ENCODE data around the gene EPX.
"Not testable (repeated sequence)": the region's sequence is repeated elsewhere in the genome, so short reads cannot be mapped to it uniquely, and the experiment has no call there.

EPX gene, protein sequence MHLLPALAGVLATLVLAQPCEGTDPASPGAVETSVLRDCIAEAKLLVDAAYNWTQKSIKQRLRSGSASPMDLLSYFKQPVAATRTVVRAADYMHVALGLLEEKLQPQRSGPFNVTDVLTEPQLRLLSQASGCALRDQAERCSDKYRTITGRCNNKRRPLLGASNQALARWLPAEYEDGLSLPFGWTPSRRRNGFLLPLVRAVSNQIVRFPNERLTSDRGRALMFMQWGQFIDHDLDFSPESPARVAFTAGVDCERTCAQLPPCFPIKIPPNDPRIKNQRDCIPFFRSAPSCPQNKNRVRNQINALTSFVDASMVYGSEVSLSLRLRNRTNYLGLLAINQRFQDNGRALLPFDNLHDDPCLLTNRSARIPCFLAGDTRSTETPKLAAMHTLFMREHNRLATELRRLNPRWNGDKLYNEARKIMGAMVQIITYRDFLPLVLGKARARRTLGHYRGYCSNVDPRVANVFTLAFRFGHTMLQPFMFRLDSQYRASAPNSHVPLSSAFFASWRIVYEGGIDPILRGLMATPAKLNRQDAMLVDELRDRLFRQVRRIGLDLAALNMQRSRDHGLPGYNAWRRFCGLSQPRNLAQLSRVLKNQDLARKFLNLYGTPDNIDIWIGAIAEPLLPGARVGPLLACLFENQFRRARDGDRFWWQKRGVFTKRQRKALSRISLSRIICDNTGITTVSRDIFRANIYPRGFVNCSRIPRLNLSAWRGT

DNA sequence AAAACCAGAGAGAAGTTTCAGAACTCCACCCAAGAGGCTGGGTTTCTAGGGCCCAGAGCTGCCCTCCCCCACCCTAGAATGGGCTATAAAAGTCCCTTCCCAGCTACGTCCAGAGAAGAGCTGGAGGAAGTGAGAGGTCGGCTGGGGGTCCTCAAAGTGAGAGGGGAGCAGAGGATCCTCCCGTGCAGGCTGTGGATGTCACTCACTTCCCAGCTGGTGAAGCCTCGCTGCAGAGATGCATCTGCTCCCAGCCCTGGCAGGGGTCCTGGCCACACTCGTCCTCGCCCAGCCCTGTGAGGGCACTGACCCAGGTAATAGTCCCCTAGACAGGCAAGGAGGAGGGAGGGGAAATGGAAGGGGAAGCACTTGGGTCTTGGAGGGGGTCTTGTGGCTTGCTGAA lies at the start of gene EPX:
TSS of gene EPX (plus strand) at position 115 of the 400 bp plus-strand sequence. CDS start at position 236, 121 bp downstream.
- no peak for DNase-seq

- not testable (repeated sequence) for DNase-seq
Measured at GRCh38 chr17:58143335-58143734, 49.2 kb upstream of the EPX start.

DNA sequence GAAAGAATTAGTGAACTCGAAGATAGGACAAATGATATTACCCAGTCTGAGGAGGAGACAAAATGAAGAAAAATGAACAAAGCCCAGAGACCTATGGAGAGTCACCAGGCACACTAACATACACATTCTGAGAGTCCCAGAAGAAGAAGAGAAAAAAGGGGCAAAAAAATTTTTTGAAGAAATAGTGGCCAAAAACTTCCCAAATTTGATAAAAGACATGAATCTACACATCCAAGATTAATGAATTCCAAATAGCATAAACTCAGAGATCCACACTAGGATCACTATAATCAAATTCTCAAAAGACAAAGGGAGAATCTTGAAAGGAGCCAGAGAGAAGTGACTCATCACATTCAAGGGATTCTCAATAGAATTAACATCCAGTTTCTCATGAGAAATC lies 47.7 kb upstream of the EPX start:
- DNase-seq = no peak

DNA sequence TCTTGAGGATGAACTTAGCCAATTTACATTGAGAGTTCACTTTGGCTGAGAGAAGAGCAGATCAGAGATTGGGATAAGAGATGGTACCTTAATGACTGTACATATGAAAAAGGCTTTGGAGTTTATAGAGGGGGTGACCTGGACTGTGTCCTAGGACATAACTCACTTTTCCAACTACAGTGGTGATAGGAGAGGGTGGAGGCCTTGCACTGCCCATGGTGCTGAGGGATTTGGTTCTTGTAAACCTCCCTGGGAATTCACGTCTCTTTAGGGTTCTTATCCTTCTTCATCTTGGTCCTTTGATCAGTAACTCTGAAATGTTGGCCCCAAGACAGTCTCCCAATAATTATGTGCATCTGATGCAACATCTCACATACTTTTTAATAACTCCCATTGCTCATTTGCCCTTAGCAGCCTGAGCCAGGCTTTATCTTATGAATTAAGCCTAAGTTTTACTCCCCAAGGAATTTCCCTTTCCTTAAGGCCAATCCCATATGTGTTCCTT lies 44.5 kb upstream of the EPX start, which contains the start of gene OR4D1:
TSS of gene OR4D1 (plus strand) at position 455 of the 505 bp plus-strand sequence. CDS start 6,770 bp downstream, outside the sequence.
- DNase-seq = no peak

DNA sequence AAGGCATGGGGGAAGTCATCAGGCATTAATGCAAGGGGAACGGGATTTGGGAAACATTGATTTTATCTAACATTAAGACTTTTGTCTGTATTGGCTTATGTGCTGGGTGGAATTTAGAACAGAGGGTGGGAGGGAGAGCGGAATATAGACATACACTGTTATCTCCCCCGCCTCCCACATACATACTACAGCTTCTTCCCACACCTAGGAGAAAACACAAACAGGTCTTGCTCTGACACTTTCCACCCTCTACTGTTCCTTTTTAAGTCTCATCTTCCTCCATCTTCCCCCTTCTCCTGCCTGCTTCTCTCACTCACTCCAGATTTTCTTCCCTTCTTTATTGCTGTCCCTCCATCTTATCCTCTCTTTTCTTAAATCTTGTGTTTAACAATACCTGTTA lies 43.9 kb upstream of the EPX start:
- DNase-seq = no peak

- no peak for DNase-seq
Measured at GRCh38 chr17:58150394-58150793, 42.1 kb upstream of the EPX start.

DNA sequence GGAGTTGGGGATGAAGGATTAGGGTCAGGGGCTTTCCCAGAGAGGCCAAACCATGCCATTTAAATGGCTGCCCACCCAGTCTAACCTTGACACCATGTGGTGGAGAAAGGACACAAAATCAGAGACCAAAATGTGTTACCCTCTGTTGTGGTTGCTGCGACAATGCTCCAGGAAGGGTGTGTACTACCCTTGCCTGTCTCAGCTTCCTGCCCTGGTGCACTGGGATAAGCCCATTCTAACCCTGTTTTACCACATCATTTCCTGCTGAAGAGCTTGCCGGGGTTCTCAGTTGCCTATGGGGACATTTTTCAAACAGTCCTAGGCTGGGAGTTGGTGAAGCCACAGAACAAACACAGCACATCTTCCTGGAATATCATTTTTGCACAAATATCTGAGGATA lies 39.5 kb upstream of the EPX start:
- no peak for DNase-seq

GRCh38 chr17:58153671-58154070 lies 38.9 kb upstream of the EPX start:
- no peak for DNase-seq

- DNase-seq = no peak
Measured at GRCh38 chr17:58156839-58157803, 35.4 kb upstream of the EPX start.

GRCh38 chr17:58158181-58158580 lies 34.3 kb upstream of the EPX start:
- no peak for DNase-seq

DNA sequence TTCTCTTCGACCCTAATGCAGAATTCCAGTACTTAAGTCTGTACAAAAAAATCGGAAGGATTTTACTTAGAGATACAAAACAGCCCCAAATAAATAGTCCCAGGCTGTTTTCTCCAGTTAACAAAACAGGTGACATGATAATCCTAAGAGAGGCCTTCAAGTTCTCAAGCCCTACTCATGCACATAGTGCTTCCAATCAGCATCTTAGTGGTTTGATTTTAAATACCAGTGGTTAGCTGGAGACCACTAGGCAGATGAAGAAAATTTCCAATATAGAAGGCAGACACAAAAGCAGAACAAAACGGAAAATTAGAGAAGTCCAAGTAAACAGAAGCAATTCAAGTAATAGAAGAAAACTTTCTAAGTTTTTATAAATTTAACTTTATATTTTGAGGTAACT lies 31.0 kb upstream of the EPX start:
- no peak for DNase-seq

DNA sequence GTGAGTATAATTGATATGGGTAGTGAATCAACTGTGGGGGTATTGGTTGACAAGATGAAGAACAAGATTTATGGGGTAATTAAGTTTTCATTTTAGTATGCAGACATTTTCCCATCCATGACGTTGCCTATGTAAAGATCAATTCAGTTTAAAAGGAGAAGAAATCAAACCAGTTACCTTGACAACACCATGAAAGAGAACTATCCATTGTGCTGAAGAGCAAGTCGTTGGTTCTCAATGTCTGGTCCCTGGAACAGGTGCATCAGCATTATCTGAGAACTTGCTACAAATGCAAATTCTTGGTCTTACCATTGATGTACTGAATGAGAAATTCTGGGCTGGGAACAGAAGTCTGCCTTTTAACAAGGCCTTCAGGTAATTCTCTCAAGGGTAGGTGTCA lies 26.5 kb upstream of the EPX start:
- DNase-seq = no peak

DNA sequence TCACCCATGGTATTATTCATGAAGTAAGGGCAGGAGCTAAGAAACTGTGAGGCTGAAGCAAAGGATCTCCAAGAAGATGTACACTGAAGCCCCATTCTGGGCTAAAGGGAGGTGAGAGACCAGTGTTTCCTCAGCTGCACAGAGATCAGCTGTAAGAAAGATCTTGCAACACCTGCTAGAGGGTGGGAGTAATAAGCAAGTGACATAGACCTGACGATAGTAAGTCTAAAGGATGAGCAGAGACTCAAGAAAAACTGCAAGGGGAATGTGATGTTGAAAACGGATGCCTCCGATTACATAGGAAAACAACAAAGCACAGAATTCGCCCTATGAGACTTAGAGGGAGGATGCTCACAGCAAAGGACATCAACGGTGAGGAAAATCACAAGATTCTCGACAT lies 25.8 kb upstream of the EPX start, which contains the start of gene OR4D2:
TSS of gene OR4D2 (plus strand) at position 301 of the 400 bp plus-strand sequence. CDS start 2,674 bp downstream, outside the sequence.
- DNase-seq = no peak

DNA sequence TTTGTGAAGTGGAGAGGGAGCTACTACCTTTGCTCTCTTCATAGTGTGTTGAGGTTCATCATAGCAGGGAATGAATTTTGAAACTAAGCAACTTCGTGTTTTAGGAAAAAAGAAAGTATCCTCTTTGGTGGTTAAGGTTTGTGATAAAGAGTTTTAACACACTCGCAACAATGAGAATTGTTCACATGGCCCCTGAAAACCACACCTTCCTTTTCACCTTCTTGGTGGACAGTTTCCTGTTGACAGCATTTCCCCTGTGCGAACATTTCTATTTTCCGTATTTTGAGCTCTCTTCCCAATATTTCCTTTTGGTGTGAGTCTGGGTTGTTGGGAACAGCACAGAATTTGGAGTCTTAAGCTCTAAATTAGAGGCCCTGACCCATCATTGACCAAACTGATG lies 21.9 kb upstream of the EPX start:
- DNase-seq = no peak

- DNase-seq = no peak
Measured at GRCh38 chr17:58172369-58173071, 20.0 kb upstream of the EPX start.

- DNase-seq = no peak
Measured at GRCh38 chr17:58174871-58175270, 17.7 kb upstream of the EPX start.

DNA sequence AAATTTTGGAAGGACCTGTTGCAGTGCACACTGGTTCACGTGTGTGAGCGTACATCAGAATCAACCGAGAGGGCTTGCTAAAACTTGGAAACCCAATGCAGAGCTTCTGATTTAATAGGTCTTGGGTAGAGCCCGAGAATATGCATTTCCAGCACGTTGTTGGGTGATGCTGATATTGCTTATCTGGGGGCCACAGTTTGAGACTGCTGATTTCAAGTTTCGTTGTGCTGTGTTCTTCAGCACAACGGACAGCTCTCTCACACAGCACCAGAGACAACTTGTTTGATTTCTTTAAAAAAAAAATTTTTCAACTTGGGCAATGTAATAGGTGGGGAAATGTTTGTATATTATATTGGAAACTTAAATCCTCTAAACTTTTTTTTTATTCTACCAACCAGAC lies 16.3 kb upstream of the EPX start:
- no peak for DNase-seq

- no peak for DNase-seq
Measured at GRCh38 chr17:58181796-58182195, 10.7 kb upstream of the EPX start.

- DNase-seq = no peak
Measured at GRCh38 chr17:58183514-58183913, 9.0 kb upstream of the EPX start.

GRCh38 chr17:58184308-58184985 lies 8.1 kb upstream of the EPX start:
- no peak for DNase-seq

- DNase-seq = no peak
Measured at GRCh38 chr17:58184986-58185761, 7.4 kb upstream of the EPX start.

Data from NCI-H187 treated with DMSO at 0.1 percent for 48 hours (cell line).